HG03108 (cell line): ENCODE results near the gene RET.

Source experiments
- ATAC-seq: cut with Tn5 transposase; IDR thresholded peaks from one replicate; pipeline ENCODE4 v1.9.1; 2021; ENCODE audit warnings: moderate library complexity; ENCODE audit not compliant: unreplicated experiment

RET gene

GRCh38 chr10:43160921-43161255 lies 84.0 kb downstream of the RET start:
- peak; percentile 63 for ATAC-seq

- no peak for ATAC-seq
Observed at GRCh38 chr10:43162604-43163003, 85.7 kb downstream of the RET start.

- no peak for ATAC-seq
Observed at GRCh38 chr10:43166207-43166879, 89.5 kb downstream of the RET start.

- peak; percentile 80 for ATAC-seq
Observed at GRCh38 chr10:43166880-43167497, 90.1 kb downstream of the RET start.

- ATAC-seq = no peak
Observed at GRCh38 chr10:43167498-43167889, 90.6 kb downstream of the RET start.

GRCh38 chr10:43170491-43170890 lies 93.6 kb downstream of the RET start:
- no peak for ATAC-seq

GRCh38 chr10:43172645-43173044 lies 95.8 kb downstream of the RET start:
- no peak for ATAC-seq

GRCh38 chr10:43173120-43173519 lies 96.3 kb downstream of the RET start:
- no peak for ATAC-seq

- no peak for ATAC-seq
Observed at GRCh38 chr10:43174969-43175368, 98.1 kb downstream of the RET start.

- ATAC-seq = no peak
Observed at GRCh38 chr10:43176271-43176670, 99.4 kb downstream of the RET start.

GRCh38 chr10:43177595-43177994 lies 100.7 kb downstream of the RET start:
- ATAC-seq = no peak
